ENCODE results near the gene HMGN4. TPM values are rescaled to one million over a fixed set of nuclear protein-coding genes. Genes with fewer than 3 reads are reported as not detected.

The HMGN4 gene
- total RNA-seq, 1 experiment from 2014 or later: 54.8 TPM

GRCh38 chr6:26534681-26535465 lies 3.3 kb upstream of the HMGN4 start:
- H3K9me2 ChIP-seq (replicated peaks; ENCODE audit: low read length): no peaks in the 10 kb centered on the region
- ATAC-seq (no peak), DNase-seq (no peak)
- CTCF ChIA-PET: no interaction called here
- no peaks in the 10 kb centered on the region for H3K36me3 ChIP-seq (ENCODE audit: low read depth, low read length)
- H3K4me2 ChIP-seq (ENCODE audit: low read length): peak overlapping the region; percentile 86
- H2AFZ ChIP-seq (ENCODE audit: low read length): peak overlapping the region; percentile 82
- H3K27ac ChIP-seq (ENCODE audit: low read length): no peak overlapping the region
- no peaks in the 10 kb centered on the region for H3K27me3 ChIP-seq (ENCODE audit: low read length)
- H3K9me3 ChIP-seq (ENCODE audit: low read length): no peaks in the 10 kb centered on the region
- no peaks in the 10 kb centered on the region for H4K20me1 ChIP-seq (ENCODE audit: low read length)
- peaks cover 4% of the 10 kb centered on the region for H3F3A ChIP-seq (ENCODE audit: low read length, unreplicated experiment)
- no TSS peak for BruUV-seq (replicated peaks)
- peaks cover 18% of the 10 kb centered on the region for H3K4me1 ChIP-seq (ENCODE audit: insufficient read depth, low read length)
- peak overlapping the region; percentile 84; the same call in 1 of the 2 replicates for H3K4me3 ChIP-seq (ENCODE audit: low read length)
- peaks cover 15% of the 10 kb centered on the region for H3K79me2 ChIP-seq (ENCODE audit: low read length)
- intact Hi-C loops (cut with micrococcal nuclease): loop anchor here (5.0 kb wide), 1 partner anchor 318 kb away; a partner anchor contains a TSS
- H3K9ac ChIP-seq (ENCODE audit: low read length): no peak overlapping the region
- TF ChIP-seq EZH2 (IDR thresholded peaks at IDR 0.05; ENCODE audit: low read length, unreplicated experiment) (no peak), CTCF (conservative IDR thresholded peaks at IDR 0.05; ENCODE audit: low read depth, low read length) (no peak), EZH2phosphoT487 (IDR thresholded peaks at IDR 0.05; ENCODE audit: borderline replicate concordance, low read length) (no peak)
- POLR2A ChIA-PET (ENCODE audit: unreplicated experiment): no interaction called here

DNA sequence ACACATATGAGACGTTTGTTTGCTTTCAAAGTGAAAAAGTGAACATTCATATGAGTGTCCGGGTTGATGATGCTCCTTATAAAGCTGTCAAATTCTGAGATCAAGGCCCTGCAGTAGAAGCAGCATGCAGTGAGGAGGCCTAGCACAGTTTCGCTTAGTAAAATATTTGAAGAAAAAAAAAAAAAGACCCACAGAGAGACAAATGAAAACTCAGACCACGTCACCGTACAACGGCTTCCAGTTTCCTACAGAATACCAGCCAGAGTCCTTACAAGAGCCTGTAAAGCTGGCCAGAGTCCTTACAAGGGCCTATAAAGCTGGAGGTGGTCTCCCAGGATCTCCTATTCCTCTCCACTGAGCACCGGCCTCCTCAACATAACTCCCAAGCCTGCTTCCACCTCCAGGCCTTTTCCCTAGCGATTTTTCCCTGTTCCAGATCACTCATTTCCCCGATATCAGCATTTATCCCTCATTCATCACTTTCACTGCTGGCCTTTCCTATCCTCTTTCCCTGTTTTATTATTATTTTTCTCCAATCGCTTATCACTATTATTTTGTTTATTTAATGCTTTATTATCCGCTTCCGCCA lies 1.5 kb upstream of the HMGN4 start:
- ChIA-PET CTCF (interaction anchor here (0.9 kb wide), 1 partner anchor 195 kb away, joined by 4 read pairs; no protein-coding TSS in a partner anchor), POLR2A (ENCODE audit: unreplicated experiment) (interaction anchor here (0.6 kb wide), 2 partner anchors 196 to 224 kb away, joined by 3 to 5 read pairs; no protein-coding TSS in a partner anchor)
- Histone ChIP-seq H3K9ac (ENCODE audit: low read length) (peak overlapping the region; percentile 91), H3K4me1 (ENCODE audit: insufficient read depth, low read length) (peaks cover 18% of the 10 kb centered on the region), H3K4me3 (ENCODE audit: low read length) (peak overlapping the region; percentile 98), H3F3A (ENCODE audit: low read length, unreplicated experiment) (peaks cover 4% of the 10 kb centered on the region), H3K79me2 (ENCODE audit: low read length) (peaks cover 31% of the 10 kb centered on the region), H3K36me3 (ENCODE audit: low read depth, low read length) (no peaks in the 10 kb centered on the region), H3K27me3 (ENCODE audit: low read length) (no peaks in the 10 kb centered on the region), H3K9me3 (ENCODE audit: low read length) (no peaks in the 10 kb centered on the region), H4K20me1 (ENCODE audit: low read length) (no peaks in the 10 kb centered on the region), H2AFZ (ENCODE audit: low read length) (peak overlapping the region; percentile 93), H3K9me2 (replicated peaks; ENCODE audit: low read length) (no peaks in the 10 kb centered on the region), H3K4me2 (ENCODE audit: low read length) (peak overlapping the region; percentile 95), H3K27ac (ENCODE audit: low read length) (peak overlapping the region; percentile 86)
- intact Hi-C loops (cut with micrococcal nuclease): loop anchor here (1.0 to 5.0 kb wide), 4 partner anchors 16 to 319 kb away; a partner anchor contains a TSS
- TF ChIP-seq EZH2 (IDR thresholded peaks at IDR 0.05; ENCODE audit: low read length, unreplicated experiment): no peak
- no peak for TF ChIP-seq CTCF (conservative IDR thresholded peaks at IDR 0.05; ENCODE audit: low read depth, low read length)
- no peak for TF ChIP-seq EZH2phosphoT487 (IDR thresholded peaks at IDR 0.05; ENCODE audit: borderline replicate concordance, low read length)
- ATAC-seq (no peak), DNase-seq (peak; percentile 19)
- BruUV-seq (replicated peaks): no TSS peak
